IPS-18c (cell line): ENCODE data around the gene LRRC3.

Experiments used
- H3K4me3 ChIP-seq: 2 replicates; pipeline ENCODE4 v1.7.0; 2013; ENCODE audit warnings: low read depth, mild to moderate bottlenecking, low read length, moderate library complexity; ENCODE audit not compliant: insufficient read depth
- H3K9me3 ChIP-seq: one replicate; pipeline ENCODE4 v1.6.1; 2013; ENCODE audit warnings: mild to moderate bottlenecking, low read length, moderate library complexity; ENCODE audit not compliant: control insufficient read depth, insufficient read depth

Gene LRRC3

GRCh38 chr21:44482581-44483287, 27.4 kb downstream of the LRRC3 start:
- Histone ChIP-seq H3K9me3 (no peaks in the 10 kb centered on the region), H3K4me3 (no peak overlapping the region)

GRCh38 chr21:44483288-44484237, 28.3 kb downstream of the LRRC3 start:
- no peak overlapping the region for H3K4me3 ChIP-seq
- H3K9me3 ChIP-seq, result no peaks in the 10 kb centered on the region

GRCh38 chr21:44484498-44485253, 29.4 kb downstream of the LRRC3 start:
- Histone ChIP-seq H3K9me3 (no peaks in the 10 kb centered on the region), H3K4me3 (no peak overlapping the region)

DNA sequence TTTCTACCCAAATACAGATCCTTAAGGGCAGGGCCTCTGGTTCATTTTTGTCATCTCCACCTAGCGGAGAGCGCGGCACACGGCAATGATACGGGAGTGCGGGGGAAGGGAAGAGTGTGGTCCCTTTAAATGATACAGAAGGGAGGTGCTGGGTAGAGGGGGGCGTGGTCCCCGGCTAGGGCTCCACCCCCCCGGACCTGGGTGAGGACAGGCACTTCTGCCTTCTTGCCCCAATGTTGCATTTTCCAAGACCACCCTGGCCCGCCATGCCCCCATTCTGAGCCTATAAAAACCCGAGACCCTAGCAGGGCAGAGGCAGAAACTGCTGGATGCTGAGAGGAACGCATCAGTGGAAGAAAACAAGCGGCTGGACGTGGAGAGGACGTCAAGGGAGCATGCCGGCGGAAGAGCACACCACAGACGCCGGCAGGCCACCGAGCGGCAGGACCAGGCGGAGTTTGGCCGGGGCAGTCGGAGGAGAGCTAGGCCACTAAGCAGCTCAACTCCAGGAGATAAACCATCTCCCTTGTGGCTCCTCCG, 30.0 kb downstream of the LRRC3 start:
- Histone ChIP-seq H3K9me3 (no peaks in the 10 kb centered on the region), H3K4me3 (no peak overlapping the region)

- no peaks in the 10 kb centered on the region for H3K9me3 ChIP-seq
- no peak overlapping the region for H3K4me3 ChIP-seq
These were observed 30.5 kb downstream of the LRRC3 start for GRCh38 chr21:44485796-44486195.

GRCh38 chr21:44486302-44486701, 31.0 kb downstream of the LRRC3 start:
- H3K4me3 ChIP-seq, result no peak overlapping the region
- no peaks in the 10 kb centered on the region for H3K9me3 ChIP-seq

- Histone ChIP-seq H3K4me3 (no peak overlapping the region), H3K9me3 (peaks cover 2% of the 10 kb centered on the region)
These were observed 32.5 kb downstream of the LRRC3 start for GRCh38 chr21:44487831-44488230.

- H3K9me3 ChIP-seq, result peaks cover 4% of the 10 kb centered on the region
- H3K4me3 ChIP-seq, result no peak overlapping the region
These were observed 34.7 kb downstream of the LRRC3 start for GRCh38 chr21:44489962-44490361.

- Histone ChIP-seq H3K4me3 (no peak overlapping the region), H3K9me3 (peaks cover 4% of the 10 kb centered on the region)
These were observed 35.1 kb downstream of the LRRC3 start for GRCh38 chr21:44490405-44490804.

DNA sequence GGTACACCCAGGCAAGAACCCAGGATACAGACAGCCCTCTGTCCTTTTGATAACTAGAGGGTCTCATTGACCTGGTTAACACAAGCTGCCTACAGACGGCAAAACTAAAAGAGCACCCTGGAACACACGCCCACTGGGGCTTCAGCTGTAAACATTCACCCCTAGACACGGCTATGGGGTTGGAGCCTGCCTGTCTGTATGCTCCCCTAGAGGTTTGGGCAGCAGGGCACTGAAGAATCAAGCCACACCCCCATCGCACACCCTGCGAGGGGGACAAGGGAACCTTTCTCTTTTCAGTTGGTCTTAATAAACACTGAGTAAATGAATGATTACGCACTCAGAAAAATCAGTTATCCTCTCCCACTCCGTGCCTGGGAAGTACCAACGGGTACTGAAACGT, 35.5 kb downstream of the LRRC3 start:
- H3K9me3 ChIP-seq, result peaks cover 4% of the 10 kb centered on the region
- H3K4me3 ChIP-seq, result no peak overlapping the region

- Histone ChIP-seq H3K4me3 (no peak overlapping the region), H3K9me3 (peaks cover 4% of the 10 kb centered on the region)
These were observed 37.5 kb downstream of the LRRC3 start for GRCh38 chr21:44492567-44493385.

- Histone ChIP-seq H3K9me3 (peaks cover 4% of the 10 kb centered on the region), H3K4me3 (no peak overlapping the region)
These were observed 39.1 kb downstream of the LRRC3 start for GRCh38 chr21:44494418-44494817.

GRCh38 chr21:44494956-44495355, 39.6 kb downstream of the LRRC3 start:
- no peak overlapping the region for H3K4me3 ChIP-seq

DNA sequence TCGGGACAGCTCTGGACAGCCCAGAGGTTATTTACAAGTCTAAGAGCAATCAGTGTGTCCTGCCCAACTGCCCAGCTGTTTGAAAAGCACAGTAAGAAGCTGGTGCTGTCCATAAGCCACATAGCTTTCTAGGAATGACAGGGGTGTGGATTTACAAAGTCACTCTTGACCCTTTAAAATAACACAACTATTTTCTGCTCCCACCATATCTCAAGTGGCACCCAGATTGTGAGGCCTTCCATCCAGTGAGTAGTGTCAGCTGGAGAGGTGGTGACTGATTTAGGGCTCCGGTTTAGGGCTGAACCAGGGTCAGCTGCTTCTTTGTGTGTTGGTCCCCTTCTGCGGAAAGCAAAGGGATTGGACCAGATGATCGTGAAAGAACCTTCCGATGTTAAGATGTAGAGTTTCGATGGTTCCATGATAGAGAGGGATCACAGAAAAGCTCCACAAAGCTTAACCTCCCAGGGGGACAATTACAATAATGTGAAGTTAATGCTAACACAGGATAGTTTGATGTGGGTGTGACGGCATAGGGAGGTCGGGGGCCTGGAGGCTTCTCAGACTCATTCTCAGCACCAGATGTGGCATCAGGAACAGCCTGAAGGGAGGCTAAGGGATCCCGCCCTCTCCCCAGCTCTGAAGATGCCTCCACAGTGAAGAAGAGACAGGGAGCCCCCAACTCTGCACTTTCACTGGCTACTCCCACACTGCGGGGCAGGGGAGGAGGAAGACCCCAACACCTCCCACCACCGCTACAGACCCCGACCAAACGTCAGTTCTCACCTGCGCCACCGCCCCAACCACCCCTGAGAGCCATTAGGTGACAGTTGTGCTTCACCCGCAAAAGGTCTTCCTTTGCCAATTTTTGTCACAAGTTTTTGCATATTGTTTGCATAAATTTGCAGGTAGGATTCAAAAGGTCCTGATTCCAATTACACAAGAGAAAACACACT, 40.6 kb downstream of the LRRC3 start:
- no peak overlapping the region for H3K4me3 ChIP-seq
- peaks cover 4% of the 10 kb centered on the region for H3K9me3 ChIP-seq

More at GRCh38 chr21:44494956-44495355, 39.6 kb downstream of the LRRC3 start:
- peaks cover 4% of the 10 kb centered on the region for H3K9me3 ChIP-seq
